22Rv1 (cell line): Measurements from ENCODE around the gene TTC7B.

Source experiments
- H3K27ac ChIP-seq: fragments of 450-650 bp; 2 replicates; pipeline ENCODE4 v1.5.1; 2017
- ZFX ChIP-seq: fragments of 450-650 bp; IDR thresholded peaks from 2 replicates; pipeline ENCODE4 v1.6.1; 2017; ENCODE audit warnings: antibody characterized with exemption, borderline replicate concordance
- TF ChIP-seq, protein P1 (sequence below): fragments of 450-650 bp; IDR thresholded peaks from 2 replicates; pipeline ENCODE4 v1.5.1; 2017; ENCODE audit warnings: mild to moderate bottlenecking

The TTC7B gene

DNA sequence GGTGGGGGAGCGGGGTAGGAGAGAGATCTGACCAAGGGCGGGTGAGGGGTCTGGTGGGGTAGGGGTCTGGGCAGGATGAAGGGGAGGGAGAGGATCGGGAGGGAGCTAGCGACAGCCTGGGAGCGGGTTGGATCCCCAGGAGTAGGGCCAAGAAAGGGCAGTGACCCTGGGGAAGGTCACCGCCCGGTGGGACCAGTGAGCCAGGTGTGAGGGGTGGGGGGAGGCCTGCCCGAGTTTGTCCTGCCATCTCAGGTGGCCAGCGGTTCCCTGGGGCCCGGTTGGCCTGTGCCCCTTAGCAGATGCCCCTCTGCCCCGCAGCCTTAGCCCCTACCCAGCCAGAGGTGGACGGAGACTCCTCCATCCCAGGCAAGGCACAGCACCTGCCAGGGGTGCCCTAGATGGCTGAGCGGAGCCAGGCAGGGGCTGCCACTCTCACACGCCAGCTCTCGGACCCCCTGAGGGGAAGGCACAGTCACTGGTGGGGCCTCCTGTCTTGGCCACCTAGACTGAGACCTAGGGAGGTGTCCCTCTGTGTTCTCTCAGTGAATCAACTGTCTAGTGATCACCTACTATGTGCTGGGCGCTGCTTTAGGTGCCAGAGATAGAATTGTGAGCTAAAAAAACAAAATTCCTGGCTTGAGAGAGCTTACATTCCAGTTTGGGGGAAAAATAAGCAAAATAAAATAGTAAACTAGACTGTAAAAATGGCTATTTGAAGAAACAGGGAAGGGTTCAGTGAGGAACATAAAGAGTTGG, 629 bp upstream of the TTC7B start:
- no peak overlapping the region for H3K27ac ChIP-seq
- TF ChIP-seq, protein P1, sequence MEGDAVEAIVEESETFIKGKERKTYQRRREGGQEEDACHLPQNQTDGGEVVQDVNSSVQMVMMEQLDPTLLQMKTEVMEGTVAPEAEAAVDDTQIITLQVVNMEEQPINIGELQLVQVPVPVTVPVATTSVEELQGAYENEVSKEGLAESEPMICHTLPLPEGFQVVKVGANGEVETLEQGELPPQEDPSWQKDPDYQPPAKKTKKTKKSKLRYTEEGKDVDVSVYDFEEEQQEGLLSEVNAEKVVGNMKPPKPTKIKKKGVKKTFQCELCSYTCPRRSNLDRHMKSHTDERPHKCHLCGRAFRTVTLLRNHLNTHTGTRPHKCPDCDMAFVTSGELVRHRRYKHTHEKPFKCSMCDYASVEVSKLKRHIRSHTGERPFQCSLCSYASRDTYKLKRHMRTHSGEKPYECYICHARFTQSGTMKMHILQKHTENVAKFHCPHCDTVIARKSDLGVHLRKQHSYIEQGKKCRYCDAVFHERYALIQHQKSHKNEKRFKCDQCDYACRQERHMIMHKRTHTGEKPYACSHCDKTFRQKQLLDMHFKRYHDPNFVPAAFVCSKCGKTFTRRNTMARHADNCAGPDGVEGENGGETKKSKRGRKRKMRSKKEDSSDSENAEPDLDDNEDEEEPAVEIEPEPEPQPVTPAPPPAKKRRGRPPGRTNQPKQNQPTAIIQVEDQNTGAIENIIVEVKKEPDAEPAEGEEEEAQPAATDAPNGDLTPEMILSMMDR = no peak
- TF ChIP-seq ZFX = no peak

DNA sequence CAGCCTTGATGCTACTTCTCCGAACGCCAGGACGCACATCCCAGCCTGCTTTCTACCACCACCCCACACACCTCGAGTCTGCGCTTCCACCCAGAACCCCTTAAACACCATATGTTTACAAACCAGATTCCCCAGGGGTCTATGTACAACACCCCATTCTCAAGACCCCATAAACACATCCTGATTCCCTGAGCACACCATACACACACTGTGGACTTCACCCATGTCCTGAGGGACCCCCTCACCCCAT, 733 bp downstream of the TTC7B start:
- no peak for TF ChIP-seq ZFX
- TF ChIP-seq, protein P1 = no peak
- H3K27ac ChIP-seq = no peak overlapping the region

DNA sequence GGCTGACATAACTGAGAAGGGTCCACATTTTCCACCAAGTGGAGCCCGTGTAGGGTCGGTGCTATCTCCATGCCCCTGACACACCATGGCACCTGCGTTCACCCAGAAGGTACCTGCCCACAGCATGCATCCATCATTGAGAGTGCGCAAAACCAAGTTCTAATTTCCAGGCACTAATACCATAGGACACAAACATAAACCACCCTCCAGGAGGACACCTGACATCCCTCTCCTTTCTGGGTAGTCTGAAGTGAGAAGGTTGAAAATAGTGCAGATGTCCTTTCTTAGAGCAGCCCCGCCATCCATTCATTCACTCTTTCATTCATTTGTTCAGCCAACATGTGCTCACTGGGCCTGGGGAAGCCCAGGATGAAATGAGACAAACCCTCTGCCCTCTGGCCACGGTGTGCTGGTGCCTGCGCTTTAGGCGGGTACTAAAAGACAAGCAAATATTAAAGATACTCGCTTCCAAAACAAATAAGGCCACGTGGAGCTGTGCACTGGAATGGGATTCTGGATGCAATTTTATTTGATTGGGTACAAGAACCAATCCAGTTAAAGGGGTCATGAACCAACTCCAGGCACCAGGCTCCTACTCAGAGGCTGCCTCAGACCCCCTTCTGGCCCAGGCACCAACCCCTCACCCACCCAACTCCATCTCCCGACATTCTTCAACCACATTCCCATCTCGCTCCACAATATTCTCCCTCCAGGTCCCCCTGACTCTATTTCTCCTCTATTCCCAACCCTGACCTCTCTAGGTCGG, 1.2 kb downstream of the TTC7B start:
- TF ChIP-seq, protein P1 = no peak
- no peak overlapping the region for H3K27ac ChIP-seq

DNA sequence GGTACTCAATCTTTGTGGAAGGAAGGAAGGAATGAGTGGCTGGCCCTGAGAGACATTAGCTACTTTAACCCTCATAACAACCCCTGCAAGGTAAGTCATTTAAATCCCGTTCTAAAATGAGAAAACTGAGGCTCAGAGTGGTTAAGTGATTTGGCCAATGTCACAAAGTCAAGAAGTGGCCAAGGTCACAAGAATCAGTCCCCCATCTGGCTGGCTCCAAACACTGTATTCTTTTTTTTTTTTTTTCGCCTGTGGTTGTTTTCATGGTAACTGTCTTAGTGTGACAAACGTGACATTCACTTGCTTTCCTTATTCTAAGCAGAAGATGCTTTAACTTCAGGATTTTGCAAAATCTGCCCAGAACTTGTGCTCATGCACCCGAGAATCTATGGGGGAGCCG, 2.8 kb downstream of the TTC7B start:
- no peak overlapping the region for H3K27ac ChIP-seq
- TF ChIP-seq, protein P1 = no peak
- no peak for TF ChIP-seq ZFX

DNA sequence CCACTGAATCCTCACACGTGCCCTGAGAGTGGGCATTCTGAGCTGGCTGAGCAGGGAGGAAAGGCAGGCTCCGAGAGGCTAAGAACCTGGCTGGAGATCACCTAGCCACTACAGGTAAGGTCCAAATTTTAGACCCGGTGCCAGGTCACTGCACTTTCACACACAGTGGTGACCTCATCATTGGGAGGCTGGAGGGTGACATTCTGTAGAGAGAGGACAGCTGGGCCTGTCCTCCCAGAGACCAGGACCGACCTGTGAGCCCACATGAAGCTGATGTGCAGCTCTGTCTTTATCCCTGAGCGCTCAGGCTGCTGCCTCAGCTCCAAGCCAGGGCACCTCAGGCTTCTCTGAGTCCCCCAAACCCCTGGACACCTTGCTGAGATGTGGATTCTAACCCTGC, 4.1 kb downstream of the TTC7B start:
- H3K27ac ChIP-seq = no peak overlapping the region

DNA sequence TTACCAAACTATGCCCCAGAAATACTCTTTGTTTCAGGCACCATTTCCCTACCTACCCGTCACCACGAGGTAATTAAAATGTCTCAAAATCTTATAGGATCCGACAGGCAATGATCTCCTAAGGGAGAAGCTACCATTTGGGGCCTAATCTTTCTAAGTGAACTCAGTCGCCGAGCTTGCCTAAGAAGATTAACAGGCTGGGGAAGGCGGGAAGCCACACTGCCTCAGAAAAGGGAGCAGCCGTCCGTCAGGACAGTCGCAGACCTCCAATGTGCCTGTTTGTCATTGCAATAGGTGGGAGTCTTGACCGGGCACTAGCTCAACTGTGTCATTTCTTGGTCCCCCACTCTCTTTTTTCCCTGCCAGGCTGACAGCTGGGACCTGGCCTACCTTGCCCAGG, 4.6 kb downstream of the TTC7B start:
- TF ChIP-seq ZFX = no peak
- TF ChIP-seq, protein P1 = no peak
- no peak overlapping the region for H3K27ac ChIP-seq

More for the DNA sequence above, 4.1 kb downstream of the TTC7B start:
- TF ChIP-seq ZFX = no peak
- TF ChIP-seq, protein P1 = no peak

DNA sequence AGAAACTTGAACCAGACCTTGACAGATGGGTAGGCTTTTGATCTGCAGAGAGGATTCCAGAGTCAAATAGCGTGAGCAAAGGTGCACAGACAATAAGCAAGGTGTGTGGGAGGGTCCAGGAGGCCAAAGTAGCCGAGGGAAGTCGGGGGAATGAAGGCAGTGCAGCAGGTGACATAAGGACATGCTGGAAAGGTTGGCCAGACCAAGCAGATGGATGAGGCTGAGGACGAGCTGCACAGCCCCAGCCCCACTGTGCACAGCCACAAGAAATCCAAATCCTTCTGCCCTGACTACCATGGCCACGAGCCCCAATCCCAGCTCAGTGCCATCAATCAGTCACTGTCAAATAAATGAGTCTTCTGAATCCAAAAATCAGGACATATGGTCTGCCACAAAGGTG, 5.4 kb downstream of the TTC7B start:
- no peak for TF ChIP-seq ZFX
- TF ChIP-seq, protein P1 = no peak
- no peak overlapping the region for H3K27ac ChIP-seq
